NK-92 treated with Interleukin-12 subunit alpha and Interleukin-12 subunit beta, amount 100 ng/mL, for 24 hours (cell line): ENCODE data around the gene MMD.
"Not testable (repeated sequence)": the region's sequence is repeated elsewhere in the genome, so short reads cannot be mapped to it uniquely, and the experiment has no call there.

ENCODE experiments used
- DNase-seq: peaks from one replicate; lab custom pipeline; 2025; lab: John Stamatoyannopoulos, UW

MMD gene, protein sequence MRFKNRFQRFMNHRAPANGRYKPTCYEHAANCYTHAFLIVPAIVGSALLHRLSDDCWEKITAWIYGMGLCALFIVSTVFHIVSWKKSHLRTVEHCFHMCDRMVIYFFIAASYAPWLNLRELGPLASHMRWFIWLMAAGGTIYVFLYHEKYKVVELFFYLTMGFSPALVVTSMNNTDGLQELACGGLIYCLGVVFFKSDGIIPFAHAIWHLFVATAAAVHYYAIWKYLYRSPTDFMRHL

DNA sequence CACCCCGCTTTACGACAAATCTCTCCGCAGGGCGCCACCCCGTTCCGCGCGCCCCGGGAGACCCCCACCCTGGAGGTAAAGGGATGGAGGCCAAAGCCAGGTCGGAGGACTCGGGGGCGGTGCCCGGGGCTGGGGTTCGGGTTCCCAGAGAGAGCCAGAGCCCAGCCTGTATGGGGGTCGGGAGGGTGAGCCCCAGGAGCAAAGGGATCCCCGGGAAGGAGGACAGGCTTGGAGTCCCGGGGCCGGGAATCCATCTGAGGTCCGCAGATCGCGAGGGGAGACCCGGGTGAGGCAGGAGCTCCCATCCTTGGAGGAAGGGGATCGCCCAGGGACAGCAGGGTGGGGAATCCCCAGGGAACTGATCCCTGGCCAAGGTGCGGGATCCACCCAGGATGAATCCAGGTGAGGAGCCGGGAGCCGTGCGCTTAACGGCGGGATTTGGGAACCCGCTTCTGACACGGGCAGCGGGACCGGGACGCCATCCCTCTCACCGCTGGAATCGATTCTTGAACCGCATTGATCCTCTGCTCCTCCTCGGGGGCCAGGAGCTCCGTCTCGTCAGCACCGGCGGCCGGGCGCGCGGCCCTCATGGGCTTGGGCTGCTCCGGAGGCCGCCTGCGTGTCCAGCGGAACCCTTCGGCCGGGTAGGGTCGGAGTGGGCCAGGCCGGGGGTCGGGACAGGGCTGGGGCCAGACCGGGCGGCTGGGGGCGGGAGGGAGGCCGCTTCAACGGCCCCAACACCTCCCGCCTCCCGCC is at the start of gene MMD:
TSS of gene MMD (minus strand) at position 657 of the 756 bp plus-strand sequence. CDS start at position 517, 140 bp downstream.
- no peak for DNase-seq

DNA sequence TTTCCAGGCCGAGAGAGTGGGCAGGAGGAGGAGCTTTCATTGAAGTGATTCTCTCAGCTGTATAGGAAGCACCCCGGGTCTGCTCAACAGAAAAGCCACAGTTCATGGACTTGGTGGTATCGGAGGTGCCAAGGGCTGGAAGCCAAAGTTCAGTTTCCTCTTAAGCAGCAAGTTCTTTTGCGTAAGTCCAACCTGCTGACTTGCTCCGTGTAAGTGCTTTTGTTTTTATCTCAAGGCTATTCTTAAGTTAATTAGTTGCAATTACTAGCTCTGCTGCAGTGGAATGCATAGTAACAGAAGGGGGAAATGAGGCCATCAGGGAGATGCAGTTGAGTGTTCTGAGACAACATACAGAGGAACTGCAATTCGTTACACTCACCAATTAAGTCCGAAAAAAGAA is 45.0 kb upstream of the MMD start:
- no peak for DNase-seq

DNA sequence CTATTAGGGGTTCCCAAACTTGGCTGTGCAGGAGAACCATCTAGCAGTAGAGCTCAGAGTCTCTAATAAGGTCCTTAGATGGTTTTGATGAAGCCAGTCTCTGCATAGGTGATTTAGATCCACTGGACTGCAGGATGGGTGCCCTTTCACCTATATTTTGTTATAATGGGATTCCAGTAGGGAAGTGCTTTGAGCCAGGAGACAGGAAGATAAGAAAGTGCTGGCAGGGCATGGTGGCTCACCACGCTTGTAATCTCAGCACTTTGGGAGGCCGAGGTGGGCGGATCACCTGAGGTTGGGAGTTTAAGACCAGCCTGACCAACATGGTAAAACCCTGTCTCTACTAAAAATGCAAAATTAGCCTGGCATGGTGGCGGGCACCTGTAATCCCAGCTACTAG is 44.1 kb upstream of the MMD start:
- DNase-seq: not testable (repeated sequence)

DNA sequence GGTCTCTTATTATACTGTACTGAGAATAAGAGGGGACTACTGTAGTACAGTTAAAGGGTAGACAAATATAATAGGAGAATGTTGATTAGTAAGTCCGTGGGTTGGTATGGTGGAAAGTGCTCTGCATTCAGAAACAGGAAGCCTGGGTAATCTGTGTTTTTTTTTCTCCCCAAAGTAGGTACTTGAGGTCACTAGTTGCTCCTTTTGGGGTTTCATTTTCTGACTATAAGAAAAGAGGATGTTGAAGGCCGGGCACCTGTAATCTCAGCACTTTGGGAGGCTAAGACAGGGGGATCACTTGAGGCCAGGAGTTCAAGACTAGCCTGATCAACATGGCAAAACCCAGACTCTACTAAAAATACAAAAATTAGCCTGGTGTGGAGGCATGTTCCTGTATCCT is 42.0 kb upstream of the MMD start:
- no peak for DNase-seq

DNA sequence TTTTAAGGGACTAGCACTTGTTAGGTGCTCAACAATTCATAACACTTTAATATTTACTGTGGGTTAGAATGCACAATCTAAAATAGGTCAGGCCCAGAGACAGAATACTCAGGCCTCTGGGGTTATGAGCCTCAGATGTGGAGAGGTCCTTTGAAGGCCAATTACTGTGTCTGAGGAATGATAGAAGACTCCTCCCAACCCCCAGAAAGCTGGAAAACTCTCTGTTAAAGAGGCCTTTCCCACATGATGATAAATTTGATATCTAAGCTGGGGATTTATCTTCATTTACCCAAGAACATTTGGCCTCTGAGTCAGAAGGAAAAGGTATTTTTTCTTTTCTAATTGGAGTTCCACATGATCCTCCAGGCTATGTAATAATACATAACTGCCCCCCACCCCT is 41.1 kb upstream of the MMD start:
- no peak for DNase-seq

DNA sequence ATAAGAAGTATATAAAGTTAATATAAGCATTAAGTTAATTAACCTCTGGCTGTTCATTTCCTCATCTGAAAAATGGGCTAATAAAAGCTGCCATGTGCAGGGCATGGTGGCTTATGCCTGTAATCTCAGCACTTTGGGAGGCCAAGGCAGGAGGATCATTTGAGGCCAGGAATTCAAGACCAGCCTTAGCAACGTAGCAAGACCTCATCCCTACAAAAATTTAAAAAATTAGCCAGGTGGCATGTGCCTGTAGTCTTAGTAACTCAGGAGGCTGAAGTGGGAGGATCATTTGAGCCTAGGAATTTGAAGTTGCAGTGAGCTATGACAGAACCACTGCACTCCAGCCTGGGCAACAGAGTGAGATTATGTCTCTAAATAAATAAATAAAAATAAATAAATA is 40.6 kb upstream of the MMD start:
- no peak for DNase-seq

DNA sequence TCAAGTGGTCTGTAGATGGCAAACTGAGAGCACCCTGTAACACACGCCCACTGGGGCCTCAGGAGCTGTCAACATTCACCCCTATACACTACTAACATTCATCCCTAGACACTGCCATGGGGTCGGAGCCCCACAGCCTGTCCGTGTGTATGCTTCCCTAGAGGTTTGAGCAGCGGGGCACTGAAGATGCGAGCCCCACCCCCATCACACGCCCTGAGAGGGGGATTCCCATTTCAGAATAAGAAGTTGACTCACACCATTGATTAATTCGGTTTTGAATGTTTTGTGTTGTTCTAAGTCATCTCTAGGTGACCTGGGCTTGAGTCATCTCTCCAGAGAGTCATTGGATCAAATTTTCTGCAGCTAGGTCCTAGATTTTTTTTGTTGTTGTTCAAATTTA is 37.3 kb upstream of the MMD start:
- DNase-seq: no peak

DNA sequence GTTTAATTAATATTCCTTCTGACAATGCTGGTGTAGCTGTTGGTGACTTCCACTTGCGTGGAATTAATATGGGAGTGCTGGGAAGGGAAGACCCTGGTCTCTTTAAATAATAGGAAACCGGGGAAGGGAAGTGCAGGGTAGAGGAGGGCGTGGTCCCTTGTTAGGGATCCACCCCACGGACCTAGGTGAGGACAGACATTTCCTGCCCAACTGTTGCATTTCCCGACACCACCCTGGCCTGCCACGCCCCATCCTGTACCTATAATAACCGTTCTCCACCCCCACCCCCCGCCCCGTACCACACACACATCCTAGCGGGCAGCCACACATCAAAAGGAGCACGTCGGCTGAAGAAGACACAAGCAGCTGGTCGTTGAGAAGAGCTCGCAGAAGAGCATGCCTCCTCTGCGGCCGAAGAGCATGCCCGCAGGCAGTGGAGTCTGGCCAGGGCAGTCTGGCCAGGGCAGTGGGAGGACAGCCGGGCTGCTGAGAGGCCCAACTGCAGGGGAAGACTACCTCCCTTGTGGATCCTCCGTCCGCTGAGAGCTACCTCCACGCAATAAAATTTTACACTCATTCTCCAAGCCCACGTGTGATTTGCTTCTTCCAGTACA is 36.8 kb upstream of the MMD start:
- no peak for DNase-seq

DNA sequence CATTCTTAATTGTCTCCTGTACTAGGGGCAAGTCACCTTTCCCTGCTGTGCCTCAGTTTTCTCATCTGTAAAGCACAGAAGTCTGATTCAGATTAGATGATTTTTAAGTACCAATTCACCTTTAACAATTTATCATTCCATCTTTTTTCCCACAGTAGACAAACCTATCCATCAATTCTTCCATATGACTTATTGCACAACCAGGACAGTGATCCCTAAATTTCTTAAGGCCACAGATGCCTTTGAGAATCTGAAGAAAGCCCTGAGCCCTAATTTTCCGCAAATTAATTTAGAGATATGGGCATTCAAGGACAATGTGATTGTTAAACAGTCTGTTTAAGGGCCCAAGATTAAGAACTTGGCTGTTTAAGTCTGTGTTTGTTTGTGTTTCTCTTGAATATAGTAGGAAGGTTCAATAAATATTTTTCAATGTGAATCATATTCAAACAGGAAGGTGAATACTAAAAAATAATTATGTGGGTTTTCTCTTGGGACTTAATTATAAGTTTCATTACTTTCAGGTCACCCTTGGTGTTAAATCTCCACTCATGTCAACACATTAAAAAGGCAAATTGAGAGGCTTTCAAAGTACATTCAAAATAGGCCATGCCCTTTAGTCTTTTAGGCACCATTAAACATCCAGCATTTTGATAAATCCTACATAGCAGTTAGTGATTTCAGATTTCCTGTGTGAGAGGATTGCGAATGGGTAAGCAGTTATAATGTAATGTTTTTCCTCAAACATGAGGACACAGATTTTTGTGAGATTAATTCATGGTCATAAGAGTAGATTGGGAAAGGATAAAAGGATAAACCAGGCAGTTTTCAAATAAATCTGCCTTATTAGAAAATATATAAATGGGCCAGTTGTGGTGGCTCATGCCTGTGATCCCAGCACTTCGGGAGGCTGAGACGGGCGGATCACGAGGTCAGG is 34.9 kb upstream of the MMD start:
- no peak for DNase-seq

DNA sequence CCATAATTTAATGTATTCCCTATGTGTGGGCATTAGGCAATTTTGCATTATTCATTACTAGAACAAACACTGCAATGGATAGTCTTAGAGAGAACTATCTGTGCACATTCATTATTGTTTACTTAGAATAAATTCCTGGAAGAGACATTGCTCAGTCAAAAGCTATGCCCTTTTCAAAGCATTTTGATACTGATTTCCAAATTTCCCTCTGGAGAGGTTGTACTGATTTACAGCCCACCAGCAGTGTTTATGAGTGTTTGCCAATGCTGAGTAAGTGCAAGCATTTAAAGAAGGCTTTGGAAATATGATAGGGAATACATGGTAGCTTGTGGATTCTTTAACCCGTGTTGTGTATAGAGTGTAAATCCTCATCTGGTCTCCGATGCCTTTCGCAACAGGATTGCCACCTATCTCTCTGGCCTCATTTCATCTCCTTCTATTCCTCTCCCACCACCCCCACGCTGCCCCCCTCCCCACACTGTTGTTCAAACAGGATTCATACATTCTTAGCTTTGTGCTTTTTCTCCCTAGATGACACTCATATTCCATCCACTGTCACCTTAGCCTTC is 33.4 kb upstream of the MMD start:
- no peak for DNase-seq

DNA sequence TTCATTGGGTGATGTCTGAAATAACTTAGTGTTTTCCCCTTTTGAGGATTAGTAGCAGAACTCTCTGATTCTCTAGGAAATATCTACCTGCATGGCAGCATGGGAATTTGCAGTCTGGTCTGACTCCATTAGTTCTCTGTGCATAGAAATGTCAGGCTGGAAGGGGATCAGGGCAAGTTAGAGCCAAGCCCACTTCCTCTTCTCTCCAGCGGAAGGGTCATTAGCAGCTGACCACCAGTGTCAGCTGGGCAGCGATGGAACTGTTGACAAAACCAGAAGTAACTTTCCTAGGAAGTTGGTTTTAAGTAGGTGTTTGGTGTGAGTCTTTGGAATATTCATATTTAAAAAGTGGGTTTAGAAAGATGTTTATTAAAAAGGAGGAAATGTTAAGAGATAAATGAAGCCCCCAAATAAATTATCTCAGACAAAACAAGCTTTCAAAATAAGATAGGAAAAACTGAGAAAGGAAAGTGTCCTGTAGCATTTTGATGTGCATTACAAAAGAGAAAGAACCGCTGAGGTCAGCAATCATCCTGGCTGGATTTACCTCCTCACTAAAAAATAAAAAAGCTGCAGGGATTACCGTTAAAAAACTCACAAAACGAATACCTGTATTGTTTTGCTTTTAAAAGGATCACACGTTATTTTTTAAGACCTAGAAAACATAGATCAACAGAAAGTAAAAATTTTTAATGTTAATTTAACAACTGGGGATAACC is 32.4 kb upstream of the MMD start:
- DNase-seq: no peak

DNA sequence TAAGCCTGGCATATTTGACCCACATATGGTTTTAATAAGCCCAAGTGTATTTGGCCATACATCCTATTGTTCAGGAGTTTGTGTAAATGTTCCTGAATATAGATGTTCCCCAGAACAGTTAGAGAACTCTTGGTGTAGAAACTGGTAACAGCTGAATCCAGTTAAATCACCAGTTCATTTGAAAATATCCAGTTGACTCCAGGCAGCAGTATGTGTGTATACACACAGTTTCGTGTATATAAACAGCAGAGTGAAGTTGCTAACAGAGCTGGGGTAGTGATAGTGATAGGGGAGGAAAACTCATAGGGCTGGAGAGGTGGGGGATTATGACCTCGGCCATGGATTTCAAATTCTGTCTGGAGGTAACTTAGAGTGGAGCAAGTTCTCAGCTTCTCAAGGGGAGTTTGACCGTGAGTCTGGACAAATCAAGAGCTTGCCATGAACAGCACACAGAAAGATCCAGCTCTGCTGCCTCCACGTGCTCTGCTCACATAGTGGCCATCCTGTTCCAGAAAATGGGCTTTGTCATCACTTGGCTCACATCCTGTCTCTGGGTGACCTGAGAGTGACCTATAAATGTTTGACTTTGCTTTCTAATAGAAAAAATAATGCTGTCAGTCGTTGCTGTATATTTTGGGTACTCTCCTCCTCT is 30.6 kb upstream of the MMD start:
- DNase-seq: no peak

DNA sequence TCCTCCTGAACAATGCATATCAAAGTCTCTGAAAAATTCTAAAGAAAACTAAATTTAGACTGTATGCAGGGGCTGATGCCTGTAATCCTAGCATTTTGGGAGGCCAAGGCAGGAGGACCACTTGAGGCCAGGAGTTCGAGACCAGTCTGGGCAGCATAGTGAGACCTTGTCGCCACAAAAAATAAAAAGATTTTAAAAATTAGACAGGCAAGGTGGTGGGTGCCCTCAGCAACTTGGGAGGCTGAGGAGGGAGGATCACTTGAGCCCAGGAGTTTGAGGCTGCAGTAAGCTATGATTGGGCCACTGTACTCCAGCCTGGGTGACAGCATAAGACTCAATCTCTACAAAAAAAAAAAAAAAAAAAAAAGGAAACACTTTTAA is 30.1 kb upstream of the MMD start:
- no peak for DNase-seq

DNA sequence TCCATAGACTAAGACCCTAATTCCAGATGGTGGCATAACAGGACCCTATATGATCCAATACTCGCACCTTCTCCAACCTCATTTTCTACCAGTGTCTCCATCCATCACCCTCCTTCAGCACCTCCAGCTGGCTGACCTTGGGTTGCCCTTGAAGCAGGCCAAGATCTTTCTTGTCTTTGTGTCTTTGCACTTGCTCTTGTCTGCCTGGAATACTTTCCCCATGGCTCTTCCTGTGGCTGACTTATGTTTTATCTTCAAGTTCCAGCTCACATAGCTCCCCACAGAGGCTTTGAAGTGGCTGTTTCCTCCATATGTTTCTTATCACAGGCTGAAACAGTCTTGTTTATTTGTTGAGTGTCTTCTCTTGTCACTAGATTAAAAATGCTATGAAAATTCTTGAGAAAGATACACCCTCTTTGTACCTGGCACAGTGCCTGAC is 29.6 kb upstream of the MMD start:
- no peak for DNase-seq

DNA sequence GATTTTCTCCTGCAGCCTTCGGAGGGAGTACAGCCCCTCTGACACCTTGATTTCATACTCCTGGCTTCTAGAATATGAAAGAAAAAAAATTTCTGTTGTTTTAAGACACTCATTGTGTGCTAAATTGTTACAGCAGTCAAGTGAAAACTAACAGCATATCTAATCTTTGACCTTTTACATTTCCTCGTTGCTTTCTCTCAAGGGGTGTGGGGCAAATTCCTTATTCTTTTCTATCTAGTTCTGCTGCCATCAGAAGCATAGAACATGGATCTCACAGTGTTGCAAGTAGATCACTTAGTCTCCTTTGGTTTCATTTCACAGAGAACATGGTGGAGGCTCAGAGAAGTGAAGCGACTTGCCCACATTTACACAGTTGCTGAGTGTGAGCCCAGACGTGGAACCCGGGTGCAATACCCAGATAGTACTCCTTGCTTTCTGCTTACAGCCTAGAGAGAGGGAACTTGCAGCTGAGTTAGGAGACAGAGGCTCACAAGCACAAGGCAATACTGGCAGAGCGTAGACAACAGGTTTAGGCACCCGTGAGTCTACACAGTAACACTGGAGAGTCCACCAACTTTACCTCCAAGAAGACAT is 28.7 kb upstream of the MMD start:
- DNase-seq: no peak

DNA sequence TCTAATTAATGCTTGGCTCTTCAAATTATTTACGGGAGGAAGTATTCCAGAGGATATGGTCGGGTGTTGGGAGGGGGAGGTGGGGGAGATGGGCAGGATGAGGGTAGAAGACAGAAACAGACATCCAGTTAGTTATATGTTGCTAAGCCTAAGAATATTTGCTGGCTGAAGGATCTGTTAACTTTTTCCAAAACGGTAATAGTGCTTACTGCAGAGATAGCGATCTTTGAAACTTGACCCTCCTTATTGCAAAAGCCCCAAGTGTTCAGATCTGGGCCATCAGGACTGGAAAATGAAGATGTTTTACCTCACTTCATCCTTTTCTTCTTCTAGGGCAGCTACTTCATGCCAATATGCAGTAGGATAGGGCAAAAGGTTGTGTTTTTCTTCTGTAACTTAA is 27.0 kb upstream of the MMD start:
- no peak for DNase-seq

DNA sequence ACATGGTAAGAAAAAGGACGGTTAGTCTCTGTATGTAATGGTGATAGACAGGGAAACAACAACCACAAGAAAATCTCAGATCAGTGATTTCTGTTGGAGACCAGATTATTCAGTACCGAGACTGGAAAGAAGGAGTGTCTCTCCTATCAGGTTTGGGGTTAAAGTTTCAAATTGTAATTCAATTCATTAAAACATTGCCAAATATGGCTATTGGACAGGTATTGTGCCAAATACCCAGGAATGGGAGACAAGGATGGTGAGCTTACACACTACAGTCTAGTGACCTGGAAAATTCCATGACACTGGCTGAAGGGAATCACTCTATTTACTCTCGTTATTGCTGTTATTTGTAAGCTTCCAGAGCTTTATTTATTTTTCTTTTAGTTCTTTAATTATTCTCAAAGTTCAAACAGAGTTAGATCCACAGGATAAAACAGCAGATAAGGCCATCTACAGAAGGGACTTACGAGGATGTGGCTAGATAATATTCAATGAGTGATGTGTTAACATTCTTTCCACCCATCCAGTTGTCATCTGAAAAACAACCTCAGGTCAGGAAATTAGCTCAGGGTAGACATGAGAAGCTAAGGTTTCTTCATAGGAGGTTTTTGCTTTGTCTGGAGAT is 25.1 kb upstream of the MMD start:
- no peak for DNase-seq

DNA sequence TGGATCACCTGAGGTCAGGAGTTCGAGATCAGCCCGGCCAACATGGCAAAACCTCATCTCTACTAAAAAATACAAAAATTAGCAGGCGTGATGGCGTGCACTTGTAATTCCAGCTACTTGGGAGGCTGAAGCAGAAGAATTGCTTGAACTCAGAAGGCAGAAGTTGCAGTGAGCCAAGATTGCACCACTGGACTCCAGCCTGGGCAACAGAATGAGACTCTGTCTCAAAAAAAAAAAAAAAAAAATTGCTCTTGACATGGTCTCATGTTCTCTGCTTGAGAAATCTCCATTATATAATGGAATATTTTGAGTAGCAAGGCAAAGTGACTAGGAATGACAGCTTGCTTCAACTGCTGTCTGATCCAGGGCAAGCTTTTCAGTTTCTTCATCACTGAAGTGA is 24.4 kb upstream of the MMD start:
- DNase-seq: not testable (repeated sequence)

DNA sequence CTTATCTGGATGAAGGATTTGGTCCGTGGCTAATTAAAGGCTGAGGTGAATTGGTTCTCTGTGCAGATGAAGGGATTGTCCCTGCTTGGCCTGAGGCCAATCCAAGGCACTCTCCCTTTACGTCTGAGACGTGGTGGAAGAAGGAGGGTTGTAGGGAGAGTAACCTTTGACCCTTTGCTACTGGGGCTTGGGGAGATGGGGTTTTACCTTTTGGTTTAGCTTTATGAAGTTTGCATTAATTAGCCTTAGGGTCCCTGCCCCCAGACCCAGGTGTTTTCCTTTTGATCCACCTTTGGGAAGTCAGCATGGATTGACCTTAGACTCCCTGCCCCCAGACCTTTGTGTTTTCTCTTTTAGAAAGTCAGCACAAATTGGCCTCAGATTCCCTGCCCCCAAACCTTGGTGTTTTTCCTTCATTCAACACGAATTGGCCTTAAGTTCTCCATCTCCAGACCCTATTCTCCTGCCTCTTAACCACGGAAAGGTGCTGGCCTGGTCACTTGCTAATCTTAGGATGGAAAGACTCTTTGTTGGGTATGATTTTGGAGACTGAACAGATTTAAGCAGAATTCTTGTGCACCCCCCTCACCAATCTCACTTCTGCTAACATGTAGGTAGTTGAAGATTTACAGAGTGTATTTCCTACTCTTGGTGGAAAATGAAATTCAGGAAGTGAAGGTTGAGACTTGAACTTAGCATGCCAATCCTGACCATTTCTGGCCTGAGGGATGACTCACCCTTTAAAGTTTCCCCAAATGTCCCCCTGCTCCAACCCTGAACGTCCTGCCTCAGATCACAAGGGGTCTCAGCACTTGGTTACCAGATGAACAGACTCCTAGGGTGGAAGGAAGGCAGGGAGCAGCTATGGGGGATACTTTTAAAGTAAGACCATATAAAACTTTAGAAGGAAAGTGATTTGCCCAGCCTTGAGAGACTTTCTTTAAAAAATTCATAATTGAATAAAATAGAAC is 23.1 kb upstream of the MMD start:
- DNase-seq: no peak
